Measurements from ENCODE around the gene PARP3. TPM values are rescaled to one million over a fixed set of nuclear protein-coding genes. Genes with fewer than 3 reads are reported as not detected.

The PARP3 gene
- total and polyA plus RNA-seq, 9 of the 15 experiments (the other 6 are each of a cell fraction or from before 2014, with no cell fraction given) = 0.46 to 6.6 (median 4.5) TPM

GRCh38 chr3:51957520-51958205 is 15.5 kb downstream of the PARP3 start:
- FAIRE-seq = no peak
- 66% methylated on average over 10 of the region's 15 CpGs for WGBS (ENCODE audit: insufficient coverage, low coverage, missing lambda C conversion rate)
- intact Hi-C loops (cut with micrococcal nuclease) (no loop called here), in situ Hi-C loops (cut with MboI) (no loop called here)
- Histone ChIP-seq H3K27ac (ENCODE audit: extremely low read depth, low read depth, low read length) (no peak overlapping the region), H3K4me3 (no peak overlapping the region), H2AFZ (ENCODE audit: low read depth, low read length) (no peak overlapping the region), H3K9me3 (replicated peaks; ENCODE audit: control insufficient read depth, insufficient read depth, low read depth, low read length) (no peaks in the 10 kb centered on the region), H3K9me1 (ENCODE audit: control insufficient read depth, insufficient read depth, low read length) (no peaks in the 10 kb centered on the region), H3K4me2 (ENCODE audit: insufficient read depth, low read length) (no peak overlapping the region), H3K79me2 (ENCODE audit: control insufficient read depth, insufficient read depth, low read length) (no peaks in the 10 kb centered on the region), H3K4me1 (replicated peaks in 1 of 2; ENCODE audit: control insufficient read depth in 2 of 2, insufficient read depth in 2 of 2, low read length in 2 of 2) (peaks cover 0 to 14% of the 10 kb centered on the region in 2 experiments; a peak in 2 of 5 replicates), H3K27me3 (ENCODE audit: control insufficient read depth in 2 of 2, insufficient read depth in 2 of 2, low read length in 2 of 2) (peaks cover 0 to 16% of the 10 kb centered on the region in 2 experiments; a peak in 2 of 5 replicates), H3K9ac (ENCODE audit: insufficient read depth in 1 of 2, low read depth in 2 of 2, low read length in 2 of 2) (0 out of 4 replicates have a peak overlapping the region, but pooled peaks of 1 of the 2 experiments have one; percentile 9), H3K36me3 (ENCODE audit: control insufficient read depth, insufficient read depth, low read length) (no peaks in the 10 kb centered on the region), H4K20me1 (replicated peaks; ENCODE audit: control insufficient read depth, insufficient read depth, low read length) (0 out of 2 replicates have a peak, but pooled peaks cover 6% of the 10 kb centered on the region)
- ATAC-seq = no peak
- no TSS peak for BruUV-seq (replicated peaks)
- no peak for TF ChIP-seq ERF (CRISPR knock-in tag; IDR thresholded peaks at IDR 0.05)
- DNase-seq (ENCODE audit: extremely low read depth in 1 of 4, low spot score in 3 of 4) = no peak
- ChIA-PET POLR2A (interaction anchor here (0.5 to 0.9 kb wide), 3 partner anchors 16 to 176 kb away, joined by 3 to 4 read pairs (median 3); partner anchors contain the start of gene RRP9), CTCF (ENCODE audit: low intra/inter-chr PET ratio) (no interaction called here)

DNA sequence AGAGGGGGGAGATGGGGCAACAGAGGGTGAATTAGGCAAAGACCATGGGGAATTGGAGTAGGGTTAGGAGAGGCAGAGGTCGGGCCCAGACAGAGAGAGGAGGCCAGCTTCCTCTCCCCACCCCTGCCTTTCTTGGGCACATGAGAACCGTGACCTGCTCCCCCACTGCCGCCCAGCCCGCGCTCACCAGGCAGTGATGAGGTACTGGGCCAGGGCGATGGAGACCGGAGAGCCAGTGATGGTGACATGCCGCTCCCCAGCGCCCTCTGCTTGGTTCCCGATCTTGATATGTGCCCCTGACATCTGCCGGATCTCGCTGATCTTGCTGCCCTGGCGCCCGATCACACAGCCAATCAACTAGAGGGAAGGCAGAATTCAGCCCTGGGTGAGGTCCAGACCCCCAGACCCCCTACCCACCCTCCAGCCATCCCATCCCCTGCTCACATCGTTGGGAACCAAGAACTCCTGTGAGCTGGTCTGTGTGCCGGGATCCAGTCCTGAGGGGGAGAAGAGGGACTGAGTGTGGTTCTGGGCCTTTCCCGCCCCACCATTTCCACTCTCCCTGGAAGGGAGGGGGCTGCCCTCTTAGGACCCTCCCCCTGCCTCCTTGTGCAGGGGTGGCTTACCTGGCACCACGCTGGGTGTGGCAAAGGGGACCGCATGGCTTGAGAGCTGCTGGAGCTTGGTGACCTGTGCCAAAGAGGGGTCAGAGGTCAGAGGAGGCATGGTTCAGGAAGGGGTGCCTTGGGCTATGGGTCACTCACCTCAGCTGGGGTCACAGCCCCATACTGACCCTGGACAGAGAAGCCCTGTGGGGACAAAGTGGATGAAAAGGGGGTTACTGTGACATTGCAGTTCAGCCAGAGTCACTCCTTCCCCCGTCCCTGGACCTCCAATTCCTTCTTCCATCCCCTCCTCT is 16.7 kb downstream of the PARP3 start:
- Histone ChIP-seq H3K27me3 (ENCODE audit: control insufficient read depth in 2 of 2, insufficient read depth in 2 of 2, low read length in 2 of 2) (peaks cover 0 to 18% of the 10 kb centered on the region in 2 experiments; a peak in 2 of 5 replicates), H3K9me1 (ENCODE audit: control insufficient read depth, insufficient read depth, low read length) (no peaks in the 10 kb centered on the region), H3K9me3 (replicated peaks; ENCODE audit: control insufficient read depth, insufficient read depth, low read depth, low read length) (no peaks in the 10 kb centered on the region), H3K4me3 (no peak overlapping the region), H3K4me2 (ENCODE audit: insufficient read depth, low read length) (no peak overlapping the region), H3K79me2 (ENCODE audit: control insufficient read depth, insufficient read depth, low read length) (no peaks in the 10 kb centered on the region), H3K36me3 (ENCODE audit: control insufficient read depth, insufficient read depth, low read length) (no peaks in the 10 kb centered on the region), H3K27ac (ENCODE audit: extremely low read depth, low read depth, low read length) (no peak overlapping the region), H2AFZ (ENCODE audit: low read depth, low read length) (no peak overlapping the region), H4K20me1 (replicated peaks; ENCODE audit: control insufficient read depth, insufficient read depth, low read length) (0 out of 2 replicates have a peak, but pooled peaks cover 6% of the 10 kb centered on the region), H3K4me1 (replicated peaks in 1 of 2; ENCODE audit: control insufficient read depth in 2 of 2, insufficient read depth in 2 of 2, low read length in 2 of 2) (peaks cover 0 to 16% of the 10 kb centered on the region in 2 experiments; a peak in 2 of 5 replicates), H3K9ac (ENCODE audit: insufficient read depth in 1 of 2, low read depth in 2 of 2, low read length in 2 of 2) (no peak overlapping the region)
- no peak for TF ChIP-seq NFE2 (IDR thresholded peaks at IDR 0.05; ENCODE audit: low read depth)
- TF ChIP-seq ZNF24 (IDR thresholded peaks at IDR 0.05) = no peak
- TF ChIP-seq NR2C1 (IDR thresholded peaks at IDR 0.05) = no peak
- TF ChIP-seq NR2C1 (tag; IDR thresholded peaks at IDR 0.05) = peak; percentile 24; the same call in 1 of the 2 replicates
- 29% methylated on average over 2 of the region's 20 CpGs for WGBS (ENCODE audit: insufficient coverage, low coverage, missing lambda C conversion rate)
- BruUV-seq (replicated peaks) = no TSS peak
- DNase-seq (ENCODE audit: extremely low read depth in 1 of 4, low spot score in 3 of 4) (no peak), ATAC-seq (no peak), FAIRE-seq (no peak)
- intact Hi-C loops (cut with micrococcal nuclease) = no loop called here
- POLR2A ChIA-PET = interaction anchor here (0.6 to 0.9 kb wide), 2 partner anchors 17 to 141 kb away, joined by 3 to 4 read pairs; partner anchors contain the start of gene RRP9
- in situ Hi-C loops (cut with MboI) = no loop called here
- CTCF ChIA-PET (ENCODE audit: low intra/inter-chr PET ratio) = no interaction called here
